Muscle layer of colon (tissue), 2 donors: Measurements from ENCODE around the gene PSAPL1.

Source experiments
- H3K27ac ChIP-seq: one replicate; pipeline ENCODE4 v1.7.0; 2013; ENCODE audit warnings: low read depth, mild to moderate bottlenecking, low read length, moderate library complexity
- H3K27me3 ChIP-seq, 2 donors: one replicate each; pipeline ENCODE4 v1.7.0; 2013; ENCODE audit warnings: low read length in 2 of 2, mild to moderate bottlenecking in 2 of 2; ENCODE audit not compliant: insufficient read depth in 2 of 2, control insufficient read depth in 1 of 2
- H3K36me3 ChIP-seq: one replicate; pipeline ENCODE4 v1.7.0; 2013; ENCODE audit warnings: mild to moderate bottlenecking, low read length; ENCODE audit not compliant: insufficient read depth
- H3K4me1 ChIP-seq: one replicate; pipeline ENCODE4 v1.7.0; 2013; ENCODE audit warnings: mild to moderate bottlenecking, low read length; ENCODE audit not compliant: insufficient read depth
- H3K4me3 ChIP-seq, 2 donors: one replicate each; pipeline ENCODE4 v1.7.0; 2013; ENCODE audit warnings: low read length in 2 of 2, low read depth in 1 of 2, mild to moderate bottlenecking in 1 of 2, moderate library complexity in 1 of 2
- H3K9ac ChIP-seq: one replicate; pipeline ENCODE4 v1.7.0; 2013; ENCODE audit warnings: low read length
- H3K9me3 ChIP-seq: one replicate; pipeline ENCODE4 v1.7.0; 2013; ENCODE audit warnings: mild to moderate bottlenecking, low read length
- donor health status: abdominal sarcoma.
- donor health status: Adenocarcinoma of cecum.

Gene PSAPL1

DNA sequence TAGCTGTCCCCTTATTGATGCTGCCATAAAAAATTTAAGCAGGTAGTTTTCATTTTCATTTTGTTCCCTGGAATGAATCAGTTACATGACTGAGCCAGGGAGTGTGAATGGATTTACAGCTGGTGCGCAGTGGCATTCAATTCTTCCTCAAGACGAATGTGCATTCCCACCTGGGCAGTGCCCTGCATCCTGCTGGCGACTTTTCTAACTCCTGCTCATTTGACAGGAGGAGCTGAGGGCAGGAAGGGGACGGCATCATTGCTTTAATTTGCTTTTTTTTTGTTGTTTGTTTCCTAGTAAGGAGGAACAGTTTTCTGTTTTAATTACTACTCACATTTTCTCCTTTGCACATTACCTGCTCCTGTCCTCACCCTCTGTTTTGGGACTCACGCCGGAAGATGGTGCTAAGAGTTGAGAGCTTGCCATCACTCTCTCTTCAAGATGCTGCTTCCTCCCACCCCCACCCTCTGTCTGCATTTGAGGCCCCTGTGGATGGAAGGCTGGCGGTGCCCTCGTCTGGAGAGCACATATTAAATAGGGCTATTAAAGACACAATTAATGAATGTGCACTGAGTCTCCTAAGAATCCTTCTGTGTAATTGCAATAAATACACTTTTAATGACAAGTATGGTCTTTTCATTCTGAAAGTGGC lies 35.8 kb downstream of the PSAPL1 start:
- H3K9ac ChIP-seq, result no peak overlapping the region
- H3K36me3 ChIP-seq, result no peaks in the 10 kb centered on the region
- peaks cover 31% of the 10 kb centered on the region for H3K4me1 ChIP-seq
- no peak overlapping the region for H3K27ac ChIP-seq
- no peaks in the 10 kb centered on the region for H3K27me3 ChIP-seq
- no peaks in the 10 kb centered on the region for H3K9me3 ChIP-seq
- no peak overlapping the region for H3K4me3 ChIP-seq

DNA sequence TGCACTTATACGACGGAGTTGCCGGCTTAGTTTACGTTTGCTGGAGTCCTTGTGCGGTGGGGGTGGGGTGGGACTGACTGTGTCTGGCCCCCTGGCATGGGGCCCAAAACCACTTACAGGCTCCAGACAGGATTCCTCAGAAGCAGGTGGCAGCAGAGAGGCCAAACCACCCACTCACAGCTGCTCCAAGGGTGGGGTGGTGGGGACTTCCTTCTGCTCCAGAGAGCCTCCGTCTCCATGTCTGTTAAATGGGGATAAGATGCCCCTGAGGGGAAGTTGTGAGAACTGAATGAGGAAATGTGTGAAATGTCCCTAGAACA lies 36.7 kb downstream of the PSAPL1 start:
- Histone ChIP-seq H3K4me3 (no peak overlapping the region), H3K36me3 (no peaks in the 10 kb centered on the region), H3K9ac (no peak overlapping the region), H3K27me3 (no peaks in the 10 kb centered on the region), H3K4me1 (peaks cover 27% of the 10 kb centered on the region), H3K27ac (no peak overlapping the region), H3K9me3 (no peaks in the 10 kb centered on the region)

DNA sequence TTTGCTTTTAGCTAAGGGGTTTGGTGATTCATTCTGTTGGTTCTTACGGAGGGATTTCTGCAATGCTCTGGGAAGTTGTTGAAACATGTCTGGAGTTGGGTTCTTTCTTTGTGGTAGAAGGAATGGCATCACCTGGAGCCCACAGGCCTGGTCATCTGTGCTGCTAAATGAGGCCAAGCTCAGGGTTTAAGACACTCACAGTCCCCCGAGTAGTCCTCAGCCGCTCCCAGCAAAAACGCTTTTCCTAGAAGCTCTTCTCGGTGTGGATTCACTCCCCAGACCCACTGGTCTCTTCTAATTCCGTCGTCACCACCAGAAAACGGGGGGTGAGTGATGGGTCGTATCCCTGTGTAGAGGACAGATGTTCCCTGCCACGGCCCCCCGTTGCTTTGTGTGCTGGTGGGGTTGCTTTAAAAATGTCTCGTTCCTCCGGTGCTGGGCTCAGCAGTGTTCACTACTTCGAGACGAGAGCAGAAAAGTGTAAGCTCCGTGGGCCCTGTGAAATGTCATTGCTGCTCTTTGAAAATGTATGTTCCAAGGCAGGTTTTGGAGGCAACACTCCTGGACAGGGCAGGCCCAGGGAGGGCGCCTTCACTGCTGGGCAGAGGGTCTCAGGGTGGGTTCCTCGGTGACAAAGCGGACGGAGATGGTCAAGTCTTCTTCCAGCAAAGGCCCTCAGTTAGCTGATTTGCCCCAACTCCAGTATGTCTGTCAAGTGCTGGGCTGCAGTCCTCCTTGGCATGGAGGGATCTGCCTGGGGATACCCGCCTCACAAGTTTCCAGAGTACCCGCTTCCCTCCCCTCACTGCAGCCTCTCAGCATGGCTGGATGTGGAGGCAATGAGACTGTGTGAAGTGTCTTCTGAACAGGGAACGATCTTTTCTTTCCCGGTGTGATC lies 37.3 kb downstream of the PSAPL1 start:
- Histone ChIP-seq H3K4me1 (peaks cover 21% of the 10 kb centered on the region), H3K27ac (no peak overlapping the region), H3K36me3 (no peaks in the 10 kb centered on the region), H3K9me3 (no peaks in the 10 kb centered on the region), H3K9ac (no peak overlapping the region), H3K4me3 (no peak overlapping the region), H3K27me3 (no peaks in the 10 kb centered on the region)

DNA sequence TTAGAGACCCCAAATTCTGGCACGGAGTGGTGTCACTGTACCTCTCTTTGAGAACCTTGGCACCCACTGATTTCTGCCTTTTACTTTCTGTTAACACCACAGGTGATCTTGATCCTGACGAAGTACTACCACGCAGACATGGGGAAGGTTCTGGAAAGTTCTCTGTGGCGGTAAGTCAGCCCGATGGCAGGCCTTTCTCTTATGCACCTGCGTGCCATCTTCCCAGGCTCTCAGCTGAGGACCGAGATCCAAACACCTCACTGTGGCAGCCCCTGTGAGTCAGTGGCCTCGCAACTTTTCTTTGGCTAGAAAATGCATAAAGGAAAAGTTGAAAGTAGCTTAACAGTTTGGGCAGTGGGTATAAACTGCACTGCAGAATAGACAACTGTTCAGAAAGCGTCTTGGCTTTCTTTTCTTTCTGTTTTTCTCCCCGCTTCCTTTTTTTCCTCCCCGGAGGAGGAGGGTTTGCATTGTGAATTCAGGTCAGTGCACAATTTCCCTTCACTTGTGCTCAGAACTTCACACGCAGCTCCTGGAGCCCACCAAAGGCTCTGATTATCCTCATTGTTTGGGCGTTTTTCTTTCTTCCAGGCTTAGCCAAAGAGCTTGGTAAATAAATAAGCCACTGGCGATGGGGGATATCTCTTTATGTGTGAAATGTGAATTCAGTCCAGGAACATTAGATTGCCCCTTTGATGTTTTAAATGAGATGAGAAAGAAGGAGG lies 38.4 kb downstream of the PSAPL1 start:
- H3K27me3 ChIP-seq, result no peaks in the 10 kb centered on the region
- H3K9me3 ChIP-seq, result no peaks in the 10 kb centered on the region
- peaks cover 19% of the 10 kb centered on the region for H3K4me1 ChIP-seq
- no peak overlapping the region for H3K4me3 ChIP-seq
- no peak overlapping the region for H3K9ac ChIP-seq
- H3K27ac ChIP-seq, result no peak overlapping the region
- no peaks in the 10 kb centered on the region for H3K36me3 ChIP-seq

DNA sequence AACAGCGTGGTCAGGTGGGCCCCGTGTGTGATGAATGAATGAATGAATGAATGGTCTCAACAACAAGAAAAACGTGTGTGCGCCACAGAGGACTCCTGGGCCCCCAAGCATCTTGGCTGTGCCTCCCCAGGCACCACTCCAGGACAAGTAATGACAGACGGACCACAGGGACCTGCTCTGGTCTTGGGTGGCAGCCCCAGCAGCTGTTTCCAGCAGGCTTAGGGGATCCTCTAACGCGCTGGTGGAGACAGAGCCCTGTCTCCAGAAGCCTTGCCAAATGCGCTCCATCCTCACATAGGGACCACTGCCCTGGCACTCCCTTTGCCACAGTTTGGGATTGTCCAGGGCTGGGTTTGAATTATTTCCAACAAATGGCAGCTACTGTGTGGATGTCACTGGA lies 39.1 kb downstream of the PSAPL1 start:
- H3K4me1 ChIP-seq, result peaks cover 19% of the 10 kb centered on the region
- H3K27ac ChIP-seq, result no peak overlapping the region
- H3K4me3 ChIP-seq, result no peak overlapping the region
- no peak overlapping the region for H3K9ac ChIP-seq
- H3K27me3 ChIP-seq, result no peaks in the 10 kb centered on the region
- no peaks in the 10 kb centered on the region for H3K36me3 ChIP-seq
- no peaks in the 10 kb centered on the region for H3K9me3 ChIP-seq

DNA sequence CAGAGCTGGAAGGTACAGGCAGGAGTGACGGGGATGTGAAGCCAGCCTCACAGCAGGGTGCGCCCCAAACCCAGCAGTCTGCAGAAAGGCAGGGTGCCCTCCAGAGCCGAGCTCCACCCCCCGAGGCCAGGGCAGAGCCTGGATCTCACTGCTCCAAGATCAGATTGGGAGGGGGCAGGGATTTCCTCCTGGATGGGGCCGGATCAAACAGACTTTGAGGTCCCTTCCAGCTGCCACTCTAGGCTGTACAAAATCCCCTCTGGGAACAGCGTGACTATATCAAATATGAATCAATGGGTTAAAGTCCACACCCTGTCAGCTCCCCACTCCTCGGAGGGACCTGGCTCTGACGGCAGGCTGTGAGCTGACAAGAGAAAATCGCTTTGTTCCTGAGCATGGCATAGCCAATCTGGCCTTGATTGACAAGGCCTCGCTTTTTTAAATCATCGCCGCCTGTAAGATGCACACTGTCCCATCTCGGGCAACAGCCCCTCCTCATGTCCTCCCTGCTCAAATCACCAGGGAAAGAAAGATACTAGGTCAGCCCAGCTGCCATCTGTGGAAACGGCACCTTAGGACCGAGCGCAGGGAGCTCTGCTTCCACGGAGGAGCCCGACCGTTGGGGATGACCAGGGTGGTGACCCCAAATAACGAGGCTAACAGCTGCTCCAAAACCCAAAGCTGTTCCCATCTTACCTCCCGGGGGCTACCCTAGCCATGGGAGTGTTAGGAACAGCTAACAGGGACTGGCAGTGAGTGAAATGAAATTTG lies 39.9 kb downstream of the PSAPL1 start:
- no peaks in the 10 kb centered on the region for H3K27me3 ChIP-seq
- H3K9me3 ChIP-seq, result no peaks in the 10 kb centered on the region

DNA sequence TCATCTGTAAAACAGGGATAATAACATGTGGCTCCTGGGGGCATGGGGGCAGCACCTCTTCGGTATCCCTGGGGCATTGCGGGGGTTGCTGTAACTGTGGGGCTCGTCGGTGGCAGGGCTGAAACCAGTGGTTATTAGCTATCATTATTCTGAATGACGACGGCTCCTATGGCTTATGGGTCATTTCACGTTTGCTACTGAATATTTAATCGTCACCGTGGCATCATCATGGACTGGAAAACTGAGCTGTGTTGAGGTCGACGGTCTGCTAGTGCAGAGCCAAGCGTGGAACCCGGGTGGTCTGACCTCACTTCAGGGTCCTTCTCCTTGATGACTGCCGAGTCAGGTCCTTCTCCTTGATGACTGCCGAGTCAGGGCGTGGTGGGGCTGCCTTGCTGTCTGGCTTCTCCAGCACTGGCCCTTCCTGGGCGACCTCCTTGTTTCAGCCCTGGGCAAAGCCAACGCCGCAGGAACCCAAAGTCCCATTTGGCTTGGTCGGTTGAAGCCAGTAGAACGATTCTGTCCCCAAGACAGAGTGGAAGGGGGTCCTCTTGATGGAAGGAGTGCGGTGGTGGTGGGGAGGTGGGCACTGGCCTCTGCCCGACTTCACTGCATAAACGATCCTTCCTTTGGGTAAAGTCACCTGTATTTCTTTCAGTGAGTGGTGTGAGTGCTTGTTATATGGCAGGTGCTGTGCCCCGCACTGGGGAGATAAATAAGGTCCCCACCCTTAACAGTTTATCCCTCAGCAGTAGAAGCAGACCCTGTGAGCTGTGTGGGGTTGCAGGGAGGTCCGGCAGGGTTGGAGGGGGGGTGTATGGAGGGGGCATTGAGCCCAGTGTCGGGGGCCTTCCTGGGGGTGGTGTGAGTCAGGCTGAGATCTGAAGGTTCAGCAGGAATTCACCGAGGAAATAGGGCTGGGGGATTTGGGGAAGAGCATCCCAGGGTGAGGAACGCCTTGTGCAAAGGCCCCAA lies 40.8 kb downstream of the PSAPL1 start:
- Histone ChIP-seq H3K27ac (no peak overlapping the region), H3K9ac (no peak overlapping the region), H3K4me1 (peaks cover 18% of the 10 kb centered on the region), H3K36me3 (no peaks in the 10 kb centered on the region), H3K27me3 (no peaks in the 10 kb centered on the region), H3K4me3 (no peak overlapping the region), H3K9me3 (no peaks in the 10 kb centered on the region)

More for the DNA sequence above, 39.9 kb downstream of the PSAPL1 start:
- no peak overlapping the region for H3K27ac ChIP-seq
- H3K9ac ChIP-seq, result no peak overlapping the region
- no peak overlapping the region for H3K4me3 ChIP-seq
- no peaks in the 10 kb centered on the region for H3K36me3 ChIP-seq
- peaks cover 19% of the 10 kb centered on the region for H3K4me1 ChIP-seq

DNA sequence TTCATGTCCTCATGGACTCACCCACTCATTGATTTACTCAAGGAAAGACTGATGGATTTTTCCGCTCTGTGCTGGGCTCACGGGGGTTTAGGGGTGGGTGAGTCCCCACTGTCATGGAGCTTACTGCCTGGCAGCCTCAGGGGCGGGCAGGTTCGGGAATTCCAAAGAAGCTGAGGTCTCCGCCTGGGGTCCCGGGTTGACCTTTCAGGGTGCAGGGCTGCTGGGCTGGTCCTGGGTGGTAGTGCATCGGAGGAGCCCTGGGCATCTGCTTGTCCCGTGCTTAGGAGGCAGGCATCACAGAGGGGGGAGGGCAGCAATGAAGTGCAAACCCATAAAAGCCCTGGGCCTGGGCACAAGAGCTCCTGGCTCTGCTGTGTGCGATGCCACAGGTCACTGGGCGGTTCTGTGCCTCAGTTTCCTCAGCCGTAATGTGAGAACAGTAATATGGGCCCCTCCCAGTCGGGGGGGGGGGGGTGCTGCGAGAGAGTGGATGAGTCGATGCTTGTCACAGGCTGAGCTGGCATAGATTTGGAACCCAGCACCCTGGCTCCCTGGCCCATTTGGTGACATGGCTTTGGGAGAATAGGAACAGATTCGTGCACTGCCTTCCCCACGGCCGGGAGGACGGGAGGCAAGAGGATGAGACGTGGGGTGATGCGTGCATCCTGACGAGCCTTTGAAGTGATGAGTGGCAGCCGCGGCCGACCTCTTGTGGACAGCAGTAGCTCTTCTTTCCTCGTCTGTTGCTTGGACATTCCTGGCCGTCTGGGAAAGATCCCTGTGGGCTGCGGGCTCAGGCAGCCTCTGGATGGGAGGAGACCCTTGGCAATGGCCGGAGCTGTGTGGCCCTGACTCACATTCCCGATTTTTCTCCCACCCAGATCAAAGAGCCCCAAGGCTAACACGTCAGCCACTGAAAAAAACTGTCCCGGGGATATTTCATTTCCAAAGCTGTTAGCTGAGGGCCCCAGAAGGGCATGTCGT lies 42.0 kb downstream of the PSAPL1 start:
- H3K9ac ChIP-seq, result no peak overlapping the region
- H3K4me1 ChIP-seq, result peaks cover 6% of the 10 kb centered on the region
- no peak overlapping the region for H3K27ac ChIP-seq
- no peaks in the 10 kb centered on the region for H3K9me3 ChIP-seq
- H3K27me3 ChIP-seq, result no peaks in the 10 kb centered on the region
- no peak overlapping the region for H3K4me3 ChIP-seq
- no peaks in the 10 kb centered on the region for H3K36me3 ChIP-seq

DNA sequence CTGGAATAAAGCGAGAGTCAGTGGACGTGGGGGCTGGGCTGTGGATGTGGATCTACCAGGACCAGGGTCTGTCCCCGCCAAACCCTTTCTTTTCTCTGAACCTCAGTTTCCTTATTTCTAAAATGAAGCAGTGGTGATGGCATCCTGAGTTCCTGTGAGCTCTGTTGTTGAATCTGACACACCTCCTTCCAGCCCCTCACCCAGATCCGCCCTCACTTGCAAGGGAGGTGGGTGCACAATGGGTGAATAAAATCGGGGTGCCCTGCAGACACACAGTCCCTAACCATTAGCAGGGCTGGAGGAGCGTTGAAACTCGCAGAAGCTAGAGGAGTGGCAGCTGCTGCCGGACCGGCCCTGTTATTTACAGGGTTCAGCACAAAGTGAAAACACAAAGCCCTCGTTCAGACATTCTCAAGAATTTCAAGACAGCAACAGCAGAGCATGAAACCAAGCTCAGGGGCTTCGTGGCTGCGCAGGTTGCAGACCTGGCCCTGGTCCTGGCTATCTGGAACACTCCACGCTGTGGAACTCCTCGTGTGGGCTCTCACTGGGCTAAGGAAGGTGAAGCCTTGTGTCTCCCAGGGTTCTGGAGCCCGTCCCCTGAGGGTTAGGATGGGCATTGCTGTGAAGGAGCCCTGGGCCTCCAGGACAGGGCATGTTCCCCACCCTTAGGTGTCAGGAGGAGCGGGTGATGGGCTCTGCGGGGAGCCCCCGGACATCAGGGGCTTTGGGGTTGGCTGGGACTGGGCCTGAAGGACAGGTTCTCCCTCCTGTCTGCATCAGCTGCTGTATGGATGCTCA lies 42.9 kb downstream of the PSAPL1 start:
- H3K9ac ChIP-seq, result no peak overlapping the region
- H3K27me3 ChIP-seq, result no peaks in the 10 kb centered on the region
- H3K9me3 ChIP-seq, result no peaks in the 10 kb centered on the region
- H3K36me3 ChIP-seq, result no peaks in the 10 kb centered on the region
- no peaks in the 10 kb centered on the region for H3K4me1 ChIP-seq
- H3K27ac ChIP-seq, result no peak overlapping the region
- no peak overlapping the region for H3K4me3 ChIP-seq
